CD8-positive, alpha-beta memory T cell (primary cell): ENCODE measurements around the gene RHOF. TPM values are rescaled to one million over a fixed set of nuclear protein-coding genes. Genes with fewer than 3 reads are reported as not detected.

Experiments
- CTCF ChIA-PET: fragments of 350-600 bp; sonication (Branson Sonifier 250); formaldehyde crosslinking; loops from one replicate; lab custom pipeline; 2021; ENCODE audit warnings: antibody characterized with exemption; lab: Charles Lee
- POLR2A ChIA-PET: fragments of 350-600 bp; sonication (Branson Sonifier 250); formaldehyde crosslinking; loops from one replicate; lab custom pipeline; 2021; ENCODE audit warnings: antibody characterized with exemption; lab: Charles Lee
- DNase-seq, 5 donors: peaks; one replicate each; pipeline versions ENCODE4 v3.0.0 to v3.0.0-alpha.2; 2020 to 2022; ENCODE audit warnings: mixed read lengths in 1 of 5
- H3K27ac ChIP-seq: one replicate; pipeline ENCODE4 v1.7.0; 2013; ENCODE audit warnings: low read depth, mild to moderate bottlenecking, low read length, moderate library complexity
- H3K27me3 ChIP-seq: 2 replicates; pipeline ENCODE4 v1.7.0; 2013; ENCODE audit warnings: low read length, mild to moderate bottlenecking; ENCODE audit not compliant: insufficient read depth, poor library complexity, severe bottlenecking
- H3K36me3 ChIP-seq: 2 replicates; pipeline ENCODE4 v1.7.0; 2013; ENCODE audit warnings: mild to moderate bottlenecking, low read length, moderate library complexity; ENCODE audit not compliant: insufficient read depth
- H3K4me1 ChIP-seq: 2 replicates; pipeline ENCODE4 v1.7.0; 2013; ENCODE audit warnings: mild to moderate bottlenecking, low read length, moderate library complexity; ENCODE audit not compliant: insufficient read depth
- H3K4me3 ChIP-seq: 2 replicates; pipeline ENCODE4 v1.7.0; 2013; ENCODE audit warnings: mild to moderate bottlenecking, low read length
- H3K9me3 ChIP-seq: 2 replicates; pipeline ENCODE4 v1.7.0; 2013; ENCODE audit warnings: mild to moderate bottlenecking, low read length
- H3K27ac Mint-ChIP-seq, 8 donors: one replicate each; pipeline ENCODE4 v1.8.0; 2020 to 2021; ENCODE audit warnings: mixed read lengths in 8 of 8, mild to moderate bottlenecking in 6 of 8, inconsistent platforms in 3 of 8, moderate library complexity in 3 of 8
- H3K27me3 Mint-ChIP-seq, 2 donors: one replicate each; pipeline ENCODE4 v1.8.0; 2020 to 2021; ENCODE audit warnings: mixed read lengths in 2 of 2, mild to moderate bottlenecking in 1 of 2, moderate library complexity in 1 of 2
- H3K36me3 Mint-ChIP-seq, 3 donors: one replicate each; pipeline ENCODE4 v1.8.0; 2020 to 2021; ENCODE audit warnings: mixed read lengths in 3 of 3, inconsistent platforms in 1 of 3, mild to moderate bottlenecking in 1 of 3
- H3K4me1 Mint-ChIP-seq, 3 donors: one replicate each; pipeline ENCODE4 v1.8.0; 2020 to 2021; ENCODE audit warnings: mixed read lengths in 3 of 3, inconsistent platforms in 1 of 3, mild to moderate bottlenecking in 1 of 3
- H3K4me3 Mint-ChIP-seq, 7 donors: one replicate each; pipeline ENCODE4 v1.8.0; 2020 to 2021; ENCODE audit warnings: mixed read lengths in 7 of 7, mild to moderate bottlenecking in 6 of 7, moderate library complexity in 4 of 7, inconsistent platforms in 2 of 7
- H3K9me3 Mint-ChIP-seq, 5 donors: one replicate each; pipeline ENCODE4 v1.8.0; 2020 to 2022; ENCODE audit warnings: mixed read lengths in 5 of 5, mild to moderate bottlenecking in 3 of 5, moderate library complexity in 2 of 5, inconsistent platforms in 1 of 5
- polyA plus RNA-seq: library from polyadenylated mRNA; unstranded; fragments of 300-500 nt; fragmentation: Illumina TruSeq; gene quantifications from one replicate; pipeline ENCODE4 v1.2.3, GENCODE V29; 2021
- total RNA-seq, 2 experiments: library from RNA; stranded (reverse); gene quantifications; one replicate each; pipeline ENCODE4 v1.2.3, GENCODE V29; 2021

The RHOF gene
- total and polyA plus RNA-seq, 3 experiments from 2014 or later = 139 to 152 (median 145) TPM

DNA sequence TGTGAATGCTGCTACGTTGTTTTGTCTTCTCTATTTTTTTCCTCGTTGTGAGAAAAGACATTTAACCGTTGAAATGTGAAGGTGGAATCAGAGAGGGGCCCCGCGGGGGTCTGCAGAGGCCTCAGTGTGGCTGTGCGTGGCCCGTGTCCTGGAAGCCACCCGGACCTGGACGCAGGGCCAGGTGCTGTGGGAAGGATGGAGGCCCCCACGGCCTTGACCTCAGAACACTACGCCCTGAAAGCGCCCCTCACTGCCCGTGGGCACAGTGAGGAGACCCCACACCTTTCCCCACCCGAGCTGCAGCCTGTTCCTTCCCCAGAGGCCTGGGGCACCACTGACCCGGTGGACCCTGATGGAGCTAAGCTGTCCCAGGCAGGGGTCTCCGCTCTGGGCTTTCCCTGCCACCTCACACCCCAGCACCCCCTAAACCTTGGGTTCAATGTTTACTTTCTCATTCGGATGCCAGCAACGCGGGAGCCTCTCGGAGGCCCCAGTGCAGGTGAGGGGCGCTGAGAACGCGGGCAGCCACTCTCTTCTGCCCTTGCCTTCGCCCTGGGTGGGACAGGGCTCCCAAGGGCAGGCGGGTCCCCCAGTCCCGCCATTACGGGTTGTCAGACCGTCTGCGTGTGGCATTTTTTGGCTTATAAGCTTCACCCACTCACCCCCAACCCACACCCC lies 37.2 kb upstream of the RHOF start:
- Histone ChIP-seq H3K27ac (no peak overlapping the region), H3K27me3 (no peaks in the 10 kb centered on the region), H3K9me3 (no peaks in the 10 kb centered on the region), H3K4me1 (no peaks in the 10 kb centered on the region), H3K4me3 (no peak overlapping the region), H3K36me3 (peaks cover 34% of the 10 kb centered on the region)
- Mint-ChIP-seq H3K27me3 (no peaks in the 10 kb centered on the region), H3K4me3 (no peak overlapping the region), H3K27ac (no peak overlapping the region), H3K36me3 (peaks cover 0 to 65% (median 16%) of the 10 kb centered on the region in 3 donors), H3K9me3 (peaks cover 0 to 2% (median 0%) of the 10 kb centered on the region in 5 donors), H3K4me1 (peaks cover 0 to 13% (median 7%) of the 10 kb centered on the region in 3 donors)
- CTCF ChIA-PET = no interaction called here
- POLR2A ChIA-PET = no interaction called here
- no peak for DNase-seq

- no peaks in the 10 kb centered on the region for H3K4me1 ChIP-seq
- H3K4me3 Mint-ChIP-seq = no peak overlapping the region
- DNase-seq = no peak
- ChIA-PET CTCF (no interaction called here), POLR2A (no interaction called here)
- H3K4me3 ChIP-seq = no peak overlapping the region
- H3K4me1 Mint-ChIP-seq = peaks cover 0 to 13% (median 7%) of the 10 kb centered on the region in 3 donors
- peaks cover 0 to 69% (median 16%) of the 10 kb centered on the region in 3 donors for H3K36me3 Mint-ChIP-seq
- H3K27ac ChIP-seq = no peak overlapping the region
- peak overlapping the region in 1 of 8 donors; percentile 63 for H3K27ac Mint-ChIP-seq
- H3K27me3 ChIP-seq = no peaks in the 10 kb centered on the region
- H3K9me3 Mint-ChIP-seq = peaks cover 0 to 2% (median 0%) of the 10 kb centered on the region in 5 donors
- H3K27me3 Mint-ChIP-seq = no peaks in the 10 kb centered on the region
- no peaks in the 10 kb centered on the region for H3K9me3 ChIP-seq
- peaks cover 34% of the 10 kb centered on the region for H3K36me3 ChIP-seq
Observed at GRCh38 chr12:121830134-121830533, 36.6 kb upstream of the RHOF start.

- ChIA-PET CTCF (no interaction called here), POLR2A (no interaction called here)
- Histone ChIP-seq H3K9me3 (no peaks in the 10 kb centered on the region), H3K27me3 (no peaks in the 10 kb centered on the region), H3K36me3 (peaks cover 34% of the 10 kb centered on the region), H3K4me3 (no peak overlapping the region), H3K27ac (no peak overlapping the region), H3K4me1 (no peaks in the 10 kb centered on the region)
- Mint-ChIP-seq H3K27me3 (no peaks in the 10 kb centered on the region), H3K36me3 (peaks cover 0 to 76% (median 16%) of the 10 kb centered on the region in 3 donors), H3K27ac (peak overlapping the region in 4 of 8 donors; percentile 17 to 63 (median 38)), H3K9me3 (peaks cover 0 to 2% (median 0%) of the 10 kb centered on the region in 5 donors), H3K4me1 (peaks cover 0 to 13% (median 7%) of the 10 kb centered on the region in 3 donors), H3K4me3 (no peak overlapping the region)
- no peak for DNase-seq
Observed at GRCh38 chr12:121829250-121829918, 35.9 kb upstream of the RHOF start.

GRCh38 chr12:121828826-121829225 lies 35.3 kb upstream of the RHOF start:
- Mint-ChIP-seq H3K27ac (peak overlapping the region in 3 of 8 donors; percentile 11 to 73 (median 66)), H3K9me3 (peaks cover 0 to 2% (median 0%) of the 10 kb centered on the region in 5 donors), H3K27me3 (no peaks in the 10 kb centered on the region), H3K4me1 (peaks cover 0 to 13% (median 7%) of the 10 kb centered on the region in 3 donors), H3K4me3 (no peak overlapping the region), H3K36me3 (peaks cover 0 to 81% (median 16%) of the 10 kb centered on the region in 3 donors)
- no peaks in the 10 kb centered on the region for H3K27me3 ChIP-seq
- no peaks in the 10 kb centered on the region for H3K9me3 ChIP-seq
- peaks cover 37% of the 10 kb centered on the region for H3K36me3 ChIP-seq
- no peaks in the 10 kb centered on the region for H3K4me1 ChIP-seq
- ChIA-PET POLR2A (interaction anchor here (0.6 kb wide), 1 partner anchor 9 kb away, joined by 7 read pairs; no protein-coding TSS in a partner anchor), CTCF (interaction anchor here (0.7 to 1.7 kb wide), 3 partner anchors 18 to 34 kb away, joined by 3 to 5 read pairs (median 4); no protein-coding TSS in a partner anchor)
- no peak overlapping the region for H3K27ac ChIP-seq
- H3K4me3 ChIP-seq = no peak overlapping the region
- DNase-seq = no peak

DNA sequence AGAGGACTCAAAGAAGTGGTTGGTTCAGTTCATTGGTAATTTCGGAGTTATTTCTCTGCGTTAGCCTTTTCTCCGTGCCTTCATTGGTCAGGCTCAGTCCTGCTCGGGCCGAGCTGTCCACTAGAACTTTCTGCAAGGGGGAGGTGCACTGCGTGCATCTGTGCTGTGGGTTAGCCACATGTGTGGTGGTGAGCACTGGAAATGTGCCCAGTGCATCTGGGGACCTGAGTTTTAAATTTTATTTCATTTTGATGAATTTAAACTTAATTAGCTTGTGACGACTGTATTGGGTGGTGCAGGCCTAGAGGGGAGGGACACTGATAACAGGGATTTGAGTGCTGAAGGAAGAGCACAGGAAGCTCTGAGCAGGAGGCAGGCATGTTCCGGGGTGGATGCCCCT lies 34.8 kb upstream of the RHOF start:
- ChIA-PET CTCF (interaction anchor here (0.7 to 1.7 kb wide), 6 partner anchors 10 to 54 kb away, joined by 3 to 5 read pairs (median 4); no protein-coding TSS in a partner anchor), POLR2A (interaction anchor here (0.6 kb wide), 2 partner anchors 9 to 342 kb away, joined by 4 to 7 read pairs; no protein-coding TSS in a partner anchor)
- Mint-ChIP-seq H3K9me3 (peaks cover 0 to 2% (median 0%) of the 10 kb centered on the region in 5 donors), H3K27ac (peak overlapping the region in 5 of 8 donors; percentile 11 to 73 (median 48)), H3K4me3 (no peak overlapping the region), H3K4me1 (peaks cover 0 to 13% (median 7%) of the 10 kb centered on the region in 3 donors), H3K27me3 (no peaks in the 10 kb centered on the region), H3K36me3 (peaks cover 0 to 85% (median 16%) of the 10 kb centered on the region in 3 donors)
- Histone ChIP-seq H3K4me3 (no peak overlapping the region), H3K9me3 (no peaks in the 10 kb centered on the region), H3K36me3 (peaks cover 42% of the 10 kb centered on the region), H3K4me1 (no peaks in the 10 kb centered on the region), H3K27ac (no peak overlapping the region), H3K27me3 (no peaks in the 10 kb centered on the region)
- DNase-seq = no peak

GRCh38 chr12:121827351-121828099 lies 34.0 kb upstream of the RHOF start:
- Histone ChIP-seq H3K9me3 (no peaks in the 10 kb centered on the region), H3K4me1 (no peaks in the 10 kb centered on the region), H3K27me3 (no peaks in the 10 kb centered on the region), H3K4me3 (no peak overlapping the region), H3K36me3 (peaks cover 42% of the 10 kb centered on the region), H3K27ac (no peak overlapping the region)
- H3K4me1 Mint-ChIP-seq = peaks cover 0 to 13% (median 7%) of the 10 kb centered on the region in 3 donors
- POLR2A ChIA-PET = interaction anchor here (0.5 to 0.6 kb wide), 2 partner anchors 71 to 342 kb away, joined by 4 to 5 read pairs; no protein-coding TSS in a partner anchor
- H3K27ac Mint-ChIP-seq = peak overlapping the region in 3 of 8 donors; percentile 4 to 54 (median 47)
- peaks cover 0 to 2% (median 0%) of the 10 kb centered on the region in 5 donors for H3K9me3 Mint-ChIP-seq
- no peaks in the 10 kb centered on the region for H3K27me3 Mint-ChIP-seq
- CTCF ChIA-PET = interaction anchor here (1.0 to 4.7 kb wide), 8 partner anchors 11 to 62 kb away, joined by 3 to 29 read pairs (median 4); no protein-coding TSS in a partner anchor
- no peak overlapping the region for H3K4me3 Mint-ChIP-seq
- DNase-seq = peak in 1 of 5 donors; percentile 12
- peaks cover 0 to 85% (median 16%) of the 10 kb centered on the region in 3 donors for H3K36me3 Mint-ChIP-seq
